GM21390 (cell line): ENCODE results near the gene RAB8B.
"Not testable (repeated sequence)": the region's sequence is repeated elsewhere in the genome, so short reads cannot be mapped to it uniquely, and the experiment has no call there.

Experiments used
- ATAC-seq: cut with Tn5 transposase; IDR thresholded peaks from one replicate; pipeline ENCODE4 v1.9.1; 2021; ENCODE audit not compliant: unreplicated experiment

RAB8B gene

DNA sequence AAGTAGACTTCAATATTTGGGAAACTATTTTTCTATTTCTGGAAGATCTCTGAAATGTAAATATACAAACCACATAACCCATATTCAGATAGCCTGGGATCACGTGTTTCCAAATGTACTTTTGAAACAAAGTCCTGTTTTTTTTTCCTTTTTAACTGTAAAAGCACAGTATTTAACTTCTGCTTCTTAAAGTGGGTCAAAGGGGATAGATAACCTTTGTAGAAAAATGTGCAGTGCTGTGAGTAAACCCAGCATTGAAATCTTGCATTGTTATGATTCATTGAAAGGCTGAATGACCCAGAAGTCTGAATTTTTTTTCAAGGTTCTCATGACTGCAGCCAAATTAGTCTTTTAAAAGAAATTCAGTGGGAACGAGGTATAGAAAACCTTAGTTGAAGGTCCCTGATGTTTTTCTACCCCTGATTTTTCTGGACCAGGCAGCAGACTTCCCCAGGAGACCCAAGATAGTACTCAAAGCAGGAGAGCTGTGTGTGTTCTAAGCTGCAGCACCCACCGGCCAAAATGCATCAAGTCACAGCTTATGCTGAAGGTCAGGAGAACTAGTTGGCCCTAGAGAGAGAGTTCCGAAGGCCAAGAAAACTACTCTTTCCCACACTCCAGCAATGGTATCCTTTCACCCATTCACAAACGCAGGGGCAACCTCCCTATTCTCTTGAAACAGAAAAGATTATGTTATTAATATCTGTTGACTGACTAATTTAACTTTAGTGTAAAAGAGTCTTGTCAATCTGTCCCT, 44.4 kb downstream of the RAB8B start:
- no peak for ATAC-seq

DNA sequence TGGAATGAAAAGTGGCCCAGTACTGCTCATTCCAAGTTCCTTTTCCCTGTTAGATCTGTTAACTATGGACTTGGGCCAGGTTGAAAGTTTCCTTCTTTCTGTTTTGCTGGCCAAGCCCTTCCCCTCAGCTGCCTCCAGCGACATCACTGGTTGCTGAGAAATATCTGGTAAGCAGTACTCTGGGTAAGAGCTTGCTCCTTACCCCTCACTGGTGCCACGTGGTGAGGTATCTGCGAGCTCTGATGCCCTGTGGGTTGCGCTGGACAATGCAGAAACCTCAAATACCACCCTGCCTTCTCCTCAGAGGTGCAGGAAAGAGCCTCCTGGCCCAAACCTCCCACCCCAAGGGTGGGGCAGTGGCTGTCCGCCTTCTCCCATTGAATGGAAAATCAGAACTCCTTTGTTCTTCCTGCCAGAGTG, 45.1 kb downstream of the RAB8B start:
- ATAC-seq, result no peak

DNA sequence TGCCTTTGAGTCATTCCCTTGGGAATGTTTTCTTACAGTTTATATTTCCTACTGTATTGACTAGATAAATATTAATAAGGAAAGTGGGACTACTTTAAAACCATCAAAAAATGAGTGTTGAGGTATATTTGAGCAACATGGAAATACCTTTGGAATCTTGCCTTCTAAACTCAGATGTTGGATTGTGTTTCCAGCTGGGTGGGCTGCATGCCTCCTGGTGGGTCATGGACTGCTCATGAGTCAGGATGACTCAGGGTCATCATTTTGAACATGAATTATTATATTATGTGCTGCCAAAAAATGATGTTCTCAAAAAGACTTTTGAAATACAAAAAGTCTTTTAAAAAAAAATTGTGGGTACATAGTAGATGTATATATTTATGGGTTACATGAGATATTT, 46.9 kb downstream of the RAB8B start:
- ATAC-seq, result no peak

DNA sequence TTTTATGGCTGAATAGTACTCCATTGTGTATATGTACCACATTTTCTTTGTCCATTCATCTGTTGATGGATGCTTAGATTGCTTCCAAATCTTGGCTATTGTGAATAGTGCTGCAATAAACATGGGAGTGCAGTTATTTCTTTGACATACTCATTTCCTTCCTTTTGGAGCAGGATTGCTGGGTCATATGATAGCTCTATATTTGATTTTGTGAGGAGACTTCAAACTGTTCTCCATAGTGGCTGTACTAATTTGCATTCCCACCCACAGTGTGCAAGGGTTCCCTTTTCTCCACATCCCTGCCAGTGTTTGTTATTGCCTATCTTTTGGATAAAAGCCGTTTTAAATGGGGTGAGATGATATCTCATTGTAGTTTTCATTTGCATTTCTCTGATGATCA, 47.7 kb downstream of the RAB8B start:
- not testable (repeated sequence) for ATAC-seq

DNA sequence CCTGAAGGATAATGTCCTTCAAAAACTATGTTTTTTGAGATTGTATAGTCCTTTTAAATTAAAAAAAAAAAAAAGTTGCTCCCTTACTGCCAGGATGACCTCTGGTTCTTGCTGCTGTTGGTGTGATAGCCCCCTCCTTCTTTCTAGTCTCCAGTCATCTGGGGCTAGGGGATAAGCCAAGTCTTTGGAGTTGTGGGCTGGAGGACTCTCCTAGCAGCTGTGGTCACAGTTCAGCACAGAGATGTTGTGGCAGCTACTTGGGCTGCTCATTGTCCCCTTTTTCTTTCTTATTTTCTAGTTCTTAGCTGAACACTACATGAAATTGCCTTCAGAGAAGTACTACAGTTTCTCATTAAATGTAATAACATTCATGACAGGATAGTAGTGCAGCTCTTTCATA, 48.8 kb downstream of the RAB8B start:
- ATAC-seq, result no peak

DNA sequence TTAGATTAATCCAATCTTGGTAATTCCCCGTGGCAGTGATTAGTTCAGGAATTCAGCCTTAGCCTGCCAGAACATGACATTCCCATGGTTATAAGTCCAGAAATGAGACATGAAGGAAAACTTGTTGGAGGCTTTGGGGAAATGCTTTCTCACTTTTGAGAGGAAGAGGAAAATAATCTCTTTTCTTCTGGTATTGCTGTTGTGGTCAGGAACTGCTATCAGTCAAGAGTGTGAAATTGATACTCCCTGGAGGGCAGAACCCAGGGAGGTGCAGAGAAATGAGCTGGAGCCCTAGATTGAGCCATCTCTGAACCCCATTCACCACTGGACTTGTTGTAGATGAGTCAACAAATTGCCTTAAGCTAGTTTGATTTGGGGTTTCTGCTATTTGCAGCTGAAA, 49.4 kb downstream of the RAB8B start:
- no peak for ATAC-seq

DNA sequence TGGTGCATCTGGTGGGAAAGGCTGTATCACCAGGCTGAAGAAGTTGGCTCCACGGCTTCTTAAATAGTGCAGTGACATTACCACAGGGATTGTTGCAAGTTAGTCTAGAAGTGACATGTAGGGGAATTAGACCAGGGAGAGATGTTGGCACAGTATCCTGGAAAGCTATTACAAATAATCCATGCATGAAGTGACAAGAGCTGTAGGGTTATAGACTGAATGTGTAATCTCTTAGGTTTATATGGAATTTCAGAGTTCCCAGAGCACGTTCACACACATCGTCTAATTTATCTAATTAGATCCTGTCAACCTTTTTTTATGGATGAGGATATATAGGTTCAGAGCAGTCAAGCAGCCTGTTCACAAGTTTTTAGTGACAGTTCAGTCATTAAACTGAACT, 50.7 kb downstream of the RAB8B start:
- ATAC-seq, result no peak

DNA sequence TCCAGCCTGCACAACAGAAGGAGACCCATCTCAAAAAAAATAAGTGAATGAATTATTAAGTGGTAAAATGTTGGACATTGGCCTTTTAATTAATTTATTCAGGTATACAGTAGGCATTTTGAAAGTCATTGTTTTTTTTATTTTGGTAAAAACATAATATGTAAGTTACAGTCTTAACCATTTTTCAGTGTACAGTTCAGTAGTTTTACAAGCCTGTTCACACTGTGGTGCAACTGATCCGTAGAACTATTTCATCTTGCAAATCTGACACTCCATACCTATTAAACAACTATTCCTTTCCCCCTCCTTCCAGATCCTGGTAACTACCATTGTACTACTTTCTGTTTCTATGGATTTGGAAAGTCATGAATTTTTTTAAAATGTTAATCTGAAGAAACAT, 51.9 kb downstream of the RAB8B start:
- no peak for ATAC-seq

DNA sequence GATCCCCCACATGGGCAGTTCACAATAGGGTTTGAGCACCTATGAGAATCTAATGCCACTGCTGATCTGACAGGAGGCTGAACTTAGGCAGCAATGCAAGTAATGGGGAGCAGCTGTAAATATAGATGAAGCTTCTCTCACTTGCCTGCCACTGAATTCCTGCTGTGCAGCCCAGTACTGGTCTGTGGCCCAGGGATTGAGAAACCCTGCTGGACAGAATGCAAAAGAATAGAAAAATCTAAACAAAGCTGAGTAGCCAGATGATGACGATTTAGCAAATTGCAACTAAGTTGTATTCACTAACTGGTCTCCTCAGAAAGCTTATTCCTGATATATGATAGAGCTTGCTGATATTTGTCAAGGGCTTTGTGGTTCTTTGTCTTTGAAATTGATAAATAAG, 53.7 kb downstream of the RAB8B start:
- ATAC-seq, result no peak

DNA sequence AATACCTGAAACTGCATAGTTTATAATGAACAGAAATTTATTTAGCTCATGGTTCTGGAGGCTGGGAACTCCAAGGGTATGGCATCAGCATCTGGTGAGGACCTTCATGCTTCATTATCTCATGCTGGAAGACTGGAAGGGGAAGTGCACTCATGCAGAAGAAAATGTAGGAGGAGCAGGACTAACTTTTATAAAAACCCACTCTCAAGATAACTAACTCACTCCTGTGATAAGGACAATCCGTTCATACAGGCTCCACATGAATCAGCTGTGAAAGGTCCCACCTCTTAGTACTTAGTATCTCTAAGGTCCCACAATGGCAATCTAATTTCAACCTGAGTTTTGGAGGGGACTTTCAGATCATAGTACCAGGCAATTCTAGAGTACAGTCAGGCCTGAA, 54.4 kb downstream of the RAB8B start:
- ATAC-seq, result no peak

DNA sequence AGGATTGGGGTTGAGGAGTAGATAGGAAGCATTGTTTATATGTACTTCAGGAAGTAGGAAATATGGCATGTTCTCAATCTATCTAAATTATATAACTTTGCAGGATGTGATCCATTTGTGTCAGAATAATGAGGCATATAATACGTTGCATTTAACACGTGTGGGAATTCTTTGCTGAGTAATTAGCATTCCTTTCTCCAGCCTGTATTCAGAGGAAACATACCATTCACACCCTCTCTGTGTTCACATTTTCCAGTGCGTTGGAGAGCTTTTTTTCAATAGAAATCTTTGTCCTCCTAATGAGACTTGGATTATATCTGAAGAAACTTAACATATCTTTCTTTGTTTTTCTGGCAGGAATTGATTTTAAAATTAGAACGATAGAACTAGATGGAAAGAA, 55.0 kb downstream of the RAB8B start:
- ATAC-seq, result no peak

DNA sequence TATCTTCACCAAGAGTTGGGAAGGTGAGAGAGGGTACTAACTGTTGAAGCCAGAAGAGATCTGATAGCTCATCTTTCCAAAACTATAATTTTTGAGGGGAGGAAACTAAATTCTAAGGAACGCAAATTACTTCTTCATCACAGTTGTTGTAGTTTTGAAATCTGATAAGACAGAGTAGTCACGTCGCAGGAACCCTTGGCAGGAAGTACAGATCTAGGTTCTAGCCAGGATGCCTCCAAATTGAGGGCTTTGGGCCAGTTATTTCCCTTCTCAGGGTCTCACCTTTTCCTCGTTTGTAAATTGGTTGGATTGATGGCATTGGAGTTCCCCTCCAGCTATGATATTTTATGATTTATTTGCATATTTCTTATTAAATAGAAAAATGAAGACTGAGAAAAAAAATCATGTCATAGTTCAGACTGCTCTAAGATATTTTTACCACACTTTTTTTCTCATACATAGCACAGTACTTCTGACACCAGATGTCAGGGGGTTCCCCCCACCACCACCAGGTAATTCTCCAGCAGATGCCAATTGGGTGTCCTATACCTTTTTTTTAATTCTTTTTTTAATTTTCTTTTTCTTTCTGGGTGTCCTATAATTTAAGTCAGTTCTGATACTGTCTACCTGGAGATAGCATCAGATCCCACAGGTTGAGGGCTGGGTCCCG, 55.7 kb downstream of the RAB8B start:
- ATAC-seq, result no peak

DNA sequence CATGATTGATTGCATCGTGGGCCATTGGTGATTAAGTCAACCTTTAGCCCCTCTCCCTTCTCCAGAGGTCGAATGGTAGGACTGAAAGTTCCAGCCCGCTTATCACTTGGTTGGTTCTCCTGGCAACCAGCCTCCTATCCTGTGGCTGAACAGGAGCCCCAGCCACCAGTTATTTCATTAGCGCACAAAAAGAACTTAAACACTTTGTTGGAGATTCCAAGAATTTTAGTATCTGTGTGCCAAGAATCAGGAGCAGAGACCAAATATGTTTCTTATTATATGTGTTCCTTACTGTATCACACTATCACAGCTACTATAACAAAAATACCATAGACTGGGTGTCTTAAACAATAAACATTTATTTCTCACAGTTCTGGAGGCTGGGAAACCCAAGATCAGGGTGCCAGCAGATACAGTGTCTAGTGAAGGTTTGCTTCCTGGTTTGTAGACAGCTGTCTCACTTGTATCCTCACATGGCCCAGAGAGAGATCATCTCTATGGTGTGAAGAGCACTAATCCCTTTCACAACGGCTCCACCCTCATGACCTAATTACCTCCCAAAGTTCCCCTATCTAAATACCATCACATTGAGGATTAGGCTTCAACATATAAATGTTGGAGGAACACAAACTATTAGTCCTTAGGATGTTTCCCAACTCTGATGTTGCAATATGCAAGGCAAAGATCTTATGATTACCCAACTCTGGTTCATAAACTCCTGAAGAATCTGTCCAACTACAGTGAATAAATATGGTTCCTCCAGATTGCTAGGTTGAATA, 57.5 kb downstream of the RAB8B start:
- no peak for ATAC-seq

DNA sequence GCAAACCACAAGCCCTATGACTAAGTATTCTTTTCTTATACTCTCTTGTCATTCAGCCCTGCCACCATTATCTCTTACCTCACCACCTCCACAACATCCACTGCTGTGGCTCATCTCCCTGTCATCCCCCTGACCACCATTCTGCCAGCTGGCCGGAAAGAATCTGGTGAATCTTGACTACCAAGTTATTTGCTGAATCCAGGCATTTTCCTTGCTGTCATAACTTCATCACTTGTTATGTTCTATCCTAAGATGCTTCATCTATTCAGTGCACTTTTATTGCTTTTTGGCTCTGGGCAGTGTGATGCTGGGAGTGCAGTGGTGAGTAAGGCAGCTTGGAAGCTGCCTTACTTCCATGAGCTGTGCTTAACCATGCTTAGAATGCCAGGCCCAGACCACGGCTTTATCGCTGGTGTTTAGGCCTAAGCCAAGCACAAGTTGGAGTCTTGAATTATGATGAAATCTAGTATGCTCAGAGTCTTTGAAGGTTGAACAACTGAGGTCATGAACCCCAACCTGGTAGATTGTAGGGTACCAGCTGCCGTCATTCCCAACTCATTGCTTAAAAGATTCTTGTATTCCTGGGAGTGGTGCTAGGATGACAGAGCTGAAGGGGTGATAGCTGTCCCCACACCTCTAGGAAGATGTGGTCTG, 61.0 kb downstream of the RAB8B start:
- no peak for ATAC-seq

DNA sequence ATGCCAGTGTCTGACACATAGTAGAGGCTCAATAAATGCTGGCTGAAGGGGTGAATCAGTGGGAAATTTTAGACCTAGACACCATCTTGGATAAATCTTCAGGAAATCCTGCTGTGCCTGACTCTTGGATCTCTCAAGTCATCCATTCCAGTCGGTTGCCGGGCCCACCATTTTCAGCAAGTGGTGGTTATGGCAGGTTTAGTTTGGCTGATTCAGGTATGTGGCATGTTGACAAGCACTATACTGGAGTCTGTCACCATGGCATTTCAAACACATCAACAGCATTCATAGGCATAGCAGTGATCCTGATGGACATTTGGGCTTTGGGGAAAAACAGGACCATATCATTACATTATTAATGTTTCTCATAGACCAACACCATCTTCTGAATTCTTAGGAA, 62.3 kb downstream of the RAB8B start:
- ATAC-seq, result no peak

DNA sequence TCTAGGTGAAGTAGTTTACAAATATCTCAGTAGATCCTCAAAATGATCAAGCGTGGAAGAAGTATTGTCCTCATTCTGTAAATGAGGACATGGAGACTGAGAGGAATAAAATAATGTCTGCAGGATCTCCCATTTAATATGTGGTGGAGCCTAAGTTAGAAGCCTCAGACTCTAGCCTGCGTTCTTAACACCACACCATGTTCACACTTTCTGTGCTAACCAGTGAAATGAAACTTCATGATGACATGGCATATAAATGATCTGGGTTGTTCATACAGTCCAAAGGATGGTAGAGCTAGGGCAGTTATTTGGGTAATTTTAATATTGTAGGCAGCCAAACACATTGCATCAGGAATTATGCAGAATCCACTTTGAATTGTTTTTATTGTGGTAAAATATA, 62.9 kb downstream of the RAB8B start:
- no peak for ATAC-seq

DNA sequence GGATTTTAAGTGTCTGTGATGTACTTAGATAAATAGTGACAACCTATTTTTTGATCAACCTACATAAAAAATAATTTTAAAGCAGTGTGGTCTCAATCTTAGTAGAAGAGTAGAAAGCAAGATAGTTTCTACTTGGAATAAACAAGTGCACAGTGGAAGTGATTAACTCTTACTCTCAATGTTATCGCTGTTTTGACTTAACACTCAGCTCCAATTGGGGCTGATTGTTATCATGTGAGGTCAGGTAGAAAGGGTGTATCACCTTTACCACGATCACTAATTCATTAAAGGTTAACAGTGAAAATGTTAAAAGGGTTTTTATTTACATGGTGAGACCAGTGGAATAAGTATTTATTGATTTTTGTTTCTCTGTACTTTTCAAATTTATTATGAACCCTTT, 65.6 kb downstream of the RAB8B start:
- ATAC-seq, result no peak

DNA sequence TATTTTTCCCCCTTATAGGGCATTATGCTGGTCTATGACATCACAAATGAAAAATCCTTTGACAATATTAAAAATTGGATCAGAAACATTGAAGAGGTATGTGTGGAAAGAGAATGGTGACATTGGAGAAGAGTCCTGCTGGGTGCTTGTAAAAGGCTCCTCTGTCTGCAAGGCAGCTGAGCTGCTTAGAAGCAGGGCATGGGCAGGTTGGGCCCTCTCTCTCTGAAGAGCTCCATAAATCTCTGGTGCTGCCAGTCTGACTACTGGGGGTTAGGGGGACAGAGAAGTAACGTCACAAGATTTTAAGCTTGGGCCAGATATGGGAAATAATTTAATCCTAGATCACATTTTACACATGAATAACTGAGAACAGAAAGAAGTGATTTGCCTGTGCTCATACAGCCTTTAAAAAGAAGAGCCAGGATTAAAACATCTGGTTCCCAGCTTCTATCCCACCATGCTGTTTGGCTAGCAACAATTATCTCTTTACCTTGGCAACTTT, 66.1 kb downstream of the RAB8B start:
- no peak for ATAC-seq

DNA sequence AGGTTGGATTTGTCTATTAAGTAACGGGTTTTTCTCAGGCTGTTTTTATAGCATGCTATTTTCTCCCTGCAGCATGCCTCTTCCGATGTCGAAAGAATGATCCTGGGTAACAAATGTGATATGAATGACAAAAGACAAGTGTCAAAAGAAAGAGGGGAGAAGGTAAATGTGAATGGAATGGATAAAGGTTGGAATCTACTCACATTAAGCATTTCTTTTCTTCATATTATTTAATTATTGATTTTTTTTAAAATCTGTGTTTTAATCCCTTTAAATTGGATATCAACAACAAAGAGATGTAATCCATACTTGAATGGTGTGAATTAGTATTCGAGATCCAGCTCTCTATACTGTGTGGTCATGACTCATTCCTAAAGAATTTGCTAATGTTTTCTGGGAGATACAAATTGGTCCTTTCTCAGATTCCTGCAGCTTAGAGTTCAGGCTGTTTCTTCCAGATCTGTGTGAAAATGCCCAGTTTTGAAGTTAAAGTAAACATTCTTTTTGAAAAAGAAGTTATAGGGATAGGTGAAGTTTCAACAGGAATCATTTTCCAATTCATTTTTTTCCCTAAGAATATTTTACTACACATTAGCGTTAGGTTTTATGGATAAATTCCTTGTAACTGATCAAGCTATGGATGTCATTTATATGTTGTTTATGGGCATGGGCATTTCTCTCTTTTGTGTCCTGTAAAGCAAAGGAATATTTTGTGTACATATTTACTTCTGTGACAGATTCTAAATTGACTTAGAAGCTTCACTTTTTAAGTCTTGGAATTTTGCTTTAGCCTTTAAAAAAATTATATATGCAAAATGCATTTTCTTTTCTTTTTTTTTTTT, 67.2 kb downstream of the RAB8B start:
- no peak for ATAC-seq

DNA sequence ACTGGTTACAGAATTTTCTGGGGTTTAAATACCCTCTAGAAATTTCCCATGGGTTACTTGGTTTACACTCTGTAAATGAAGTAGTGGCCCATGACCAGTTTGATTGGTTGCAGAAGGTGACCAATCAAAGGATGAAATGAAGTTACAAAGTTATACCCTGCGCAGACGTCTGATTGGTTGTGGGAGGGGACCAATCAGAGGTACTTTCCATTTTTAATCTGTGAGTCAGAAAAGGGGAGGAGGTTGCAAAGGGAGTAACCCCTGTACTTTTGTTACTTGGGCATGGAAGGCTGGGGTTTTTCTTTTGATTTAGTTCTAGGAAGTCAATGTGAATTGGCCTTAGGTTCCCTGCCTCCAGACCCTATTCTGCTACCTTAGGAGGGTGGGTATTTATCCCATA, 69.3 kb downstream of the RAB8B start:
- no peak for ATAC-seq
